Measurements from ENCODE around the gene CCDC78.

The CCDC78 gene

DNA sequence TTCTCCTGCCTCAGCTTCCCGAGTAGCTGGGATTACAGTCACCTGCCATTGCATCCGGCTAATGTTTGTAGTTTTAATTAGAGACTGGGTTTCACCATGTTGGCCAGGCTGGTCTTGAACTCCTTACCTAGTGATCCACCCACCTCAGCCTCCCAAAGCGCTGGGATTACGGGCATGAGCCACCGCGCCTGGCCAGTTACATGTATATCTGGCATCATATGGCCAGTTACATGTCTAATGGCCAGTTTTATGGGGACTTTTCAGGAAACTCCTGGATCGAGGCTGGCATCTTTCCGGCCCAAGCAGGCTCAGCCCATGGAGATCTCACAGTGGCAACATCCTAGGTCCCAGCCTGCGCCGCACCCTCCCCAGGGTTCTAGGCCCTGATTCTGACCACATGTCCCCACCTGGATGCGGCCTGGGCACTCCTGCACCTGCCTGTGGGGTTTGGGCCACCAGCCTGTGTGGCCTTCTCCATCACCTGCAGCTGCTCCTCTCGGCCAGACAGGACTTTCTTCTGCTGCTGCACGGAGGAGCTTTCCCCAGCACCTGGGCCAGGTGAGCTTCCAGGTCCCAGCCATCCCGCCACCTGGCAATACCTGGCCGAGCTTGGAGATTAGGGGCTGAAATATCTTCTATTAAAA lies 15.9 kb upstream of the CCDC78 start:
- in situ Hi-C loops (cut with MboI; ENCODE audit: low pct_unique_long_range_greater_than_20kb, low sequenced_read_pairs), result no loop called here
- no peak for DNase-seq

- in situ Hi-C loops (cut with MboI; ENCODE audit: low pct_unique_long_range_greater_than_20kb, low sequenced_read_pairs), result no loop called here
- peak; percentile 89 for DNase-seq
Measured at GRCh38 chr16:740764-741505, 14.7 kb upstream of the CCDC78 start, which contains the start of gene CIAO3. Gene CIAO3, minus strand, starts transcription at chr16:740997. Its CDS starts 12 bp downstream, at chr16:740985.

DNA sequence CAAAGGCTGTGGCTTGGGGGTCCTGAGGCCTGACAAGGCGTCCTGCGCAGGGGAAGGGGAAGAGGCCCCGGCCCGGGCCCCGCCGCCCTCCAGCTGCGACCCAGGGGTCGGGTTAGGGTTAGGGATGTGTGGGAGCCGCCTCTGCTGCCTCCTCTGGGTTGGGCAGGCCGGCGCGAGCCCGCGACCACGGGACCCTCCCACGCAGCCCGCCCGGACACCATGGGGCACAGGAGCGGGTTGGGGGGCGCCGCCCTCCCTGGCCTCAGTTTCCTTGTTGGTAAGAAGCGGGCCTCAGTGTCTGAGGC lies 14.2 kb upstream of the CCDC78 start:
- no peak for DNase-seq
- in situ Hi-C loops (cut with MboI; ENCODE audit: low pct_unique_long_range_greater_than_20kb, low sequenced_read_pairs), result no loop called here

GRCh38 chr16:739560-740458 lies 13.6 kb upstream of the CCDC78 start:
- DNase-seq, result no peak
- in situ Hi-C loops (cut with MboI; ENCODE audit: low pct_unique_long_range_greater_than_20kb, low sequenced_read_pairs), result no loop called here

DNA sequence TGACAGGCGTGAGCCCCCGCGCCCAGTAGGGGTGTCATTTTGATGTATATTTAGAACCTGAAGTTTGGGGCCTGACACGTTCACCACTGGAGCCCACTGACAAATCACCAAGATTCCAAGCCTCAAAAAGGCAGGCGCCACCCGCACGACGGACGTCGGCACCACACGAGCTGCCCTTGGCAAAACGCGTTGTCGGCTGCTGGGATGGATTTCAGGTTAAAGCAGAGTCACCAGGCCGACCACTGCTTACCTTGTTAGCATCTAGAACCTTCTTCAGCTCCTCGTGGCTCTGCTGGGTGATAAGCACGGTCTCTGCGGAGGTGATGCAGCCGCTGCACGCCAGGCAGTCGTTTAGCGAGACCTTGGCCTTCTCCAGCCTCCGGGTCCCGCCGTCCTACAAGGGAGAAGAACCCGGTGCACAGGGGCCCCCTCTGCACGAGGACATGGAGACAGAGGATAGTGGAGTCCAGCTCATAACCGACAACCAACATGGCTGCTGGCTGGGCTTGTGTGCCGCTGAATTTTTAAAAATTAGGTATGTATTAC lies 10.8 kb upstream of the CCDC78 start:
- in situ Hi-C loops (cut with MboI; ENCODE audit: low pct_unique_long_range_greater_than_20kb, low sequenced_read_pairs), result no loop called here
- DNase-seq, result no peak

GRCh38 chr16:735982-736453 lies 9.8 kb upstream of the CCDC78 start:
- no peak for DNase-seq
- in situ Hi-C loops (cut with MboI; ENCODE audit: low pct_unique_long_range_greater_than_20kb, low sequenced_read_pairs), result no loop called here

DNA sequence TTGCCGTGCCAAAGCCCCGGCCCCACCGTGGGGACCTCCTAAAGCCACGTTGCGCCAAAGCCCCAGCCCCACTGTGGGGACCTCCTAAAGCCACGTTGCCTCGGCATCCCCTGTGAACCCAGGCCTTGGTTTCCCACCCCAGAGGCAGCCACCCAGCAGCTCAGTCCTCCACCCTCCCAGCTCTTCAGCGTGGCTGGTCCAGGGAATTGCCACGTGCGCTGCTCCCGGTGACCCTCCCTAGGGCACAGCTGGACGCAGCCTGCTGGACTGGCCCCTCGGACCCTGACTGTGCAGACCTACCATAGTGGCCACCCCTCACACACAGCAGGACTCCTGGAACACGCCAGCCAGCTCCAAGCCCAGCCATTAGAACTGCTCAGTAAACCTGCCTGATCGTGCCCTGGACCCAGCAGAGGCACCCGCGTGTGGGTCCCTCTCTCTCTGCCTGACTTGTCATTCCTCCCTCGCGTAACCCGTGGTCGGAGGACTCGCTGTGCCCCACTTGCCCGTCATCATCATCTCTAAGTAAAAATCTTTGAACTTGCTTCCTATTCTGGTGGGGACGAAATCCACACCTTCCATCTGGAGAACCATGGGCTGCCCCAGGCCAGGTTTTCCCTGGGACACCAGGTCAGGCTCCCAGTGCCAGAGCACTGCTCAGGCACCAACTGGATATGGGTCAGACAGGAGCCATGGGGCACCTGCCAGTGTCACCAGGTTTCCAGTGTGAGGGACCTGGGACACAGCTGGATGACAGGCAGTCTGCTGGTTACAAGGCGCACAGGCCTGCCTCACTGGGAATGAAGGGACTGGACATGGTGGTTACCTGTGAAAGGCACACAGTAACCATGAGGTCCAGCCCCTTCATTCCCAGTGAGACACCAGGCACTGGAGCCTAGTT lies 9.0 kb upstream of the CCDC78 start:
- in situ Hi-C loops (cut with MboI; ENCODE audit: low pct_unique_long_range_greater_than_20kb, low sequenced_read_pairs), result no loop called here
- DNase-seq, result no peak

DNA sequence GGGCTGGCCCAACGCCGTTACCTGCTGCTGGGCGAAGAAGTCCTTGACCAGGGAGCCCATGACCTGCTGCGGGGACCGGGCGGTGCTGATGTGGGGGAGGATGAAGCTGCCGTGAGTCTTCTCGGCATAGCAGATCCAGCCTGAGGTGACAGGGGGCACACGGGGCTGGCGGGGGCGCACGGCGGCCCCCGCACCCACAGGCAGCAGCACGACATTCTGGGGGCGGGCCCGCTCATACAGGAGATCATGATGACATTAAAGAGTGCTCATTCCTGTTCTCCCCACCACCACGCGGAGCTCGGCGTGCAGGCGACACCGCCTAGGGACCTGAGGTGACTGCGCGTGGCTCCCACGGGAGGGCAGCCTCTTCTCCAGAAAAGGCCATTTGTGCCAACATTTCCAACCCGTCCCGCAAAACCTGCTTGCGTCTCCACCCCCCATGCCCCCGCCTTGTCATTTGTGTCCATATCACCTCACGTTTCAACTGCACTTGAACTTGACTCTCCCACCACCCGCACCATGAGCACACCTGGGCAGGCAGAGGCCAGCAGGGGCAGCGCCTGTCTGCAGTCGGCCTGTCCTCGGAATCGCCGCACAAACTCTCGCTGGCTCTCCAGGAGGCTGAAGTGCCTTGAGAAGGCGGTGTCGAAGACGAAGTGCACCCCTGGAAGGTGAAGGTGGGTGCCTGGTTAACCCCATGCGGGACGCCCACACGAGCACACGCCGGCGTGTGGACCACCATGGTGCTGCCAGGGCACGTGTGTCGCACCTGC lies 8.2 kb upstream of the CCDC78 start:
- in situ Hi-C loops (cut with MboI; ENCODE audit: low pct_unique_long_range_greater_than_20kb, low sequenced_read_pairs), result no loop called here
- DNase-seq, result no peak

- in situ Hi-C loops (cut with MboI; ENCODE audit: low pct_unique_long_range_greater_than_20kb, low sequenced_read_pairs), result no loop called here
- DNase-seq, result no peak
Measured at GRCh38 chr16:733382-734207, 7.4 kb upstream of the CCDC78 start.

GRCh38 chr16:732936-733335 lies 6.7 kb upstream of the CCDC78 start:
- in situ Hi-C loops (cut with MboI; ENCODE audit: low pct_unique_long_range_greater_than_20kb, low sequenced_read_pairs), result no loop called here
- no peak for DNase-seq

DNA sequence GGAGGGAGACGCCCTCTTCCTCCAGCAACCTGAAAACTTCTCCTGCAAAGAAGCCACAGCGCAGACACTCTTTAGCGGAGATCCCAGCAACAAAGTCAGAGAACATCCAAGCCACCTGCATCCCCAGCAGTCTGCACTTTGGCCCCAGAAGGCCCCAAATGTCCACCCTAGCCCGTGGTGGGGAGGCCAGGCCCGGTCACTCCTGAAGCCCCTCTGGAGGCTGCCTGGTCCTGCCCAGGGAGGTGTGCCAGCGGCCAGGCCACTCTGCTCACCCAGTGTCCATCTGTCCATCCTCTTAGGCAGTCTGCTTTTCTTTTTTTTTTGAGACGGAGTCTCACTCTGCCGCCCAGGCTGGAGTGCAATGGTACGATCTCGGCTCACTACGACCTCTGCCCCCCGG lies 6.1 kb upstream of the CCDC78 start:
- in situ Hi-C loops (cut with MboI; ENCODE audit: low pct_unique_long_range_greater_than_20kb, low sequenced_read_pairs), result no loop called here
- no peak for DNase-seq

DNA sequence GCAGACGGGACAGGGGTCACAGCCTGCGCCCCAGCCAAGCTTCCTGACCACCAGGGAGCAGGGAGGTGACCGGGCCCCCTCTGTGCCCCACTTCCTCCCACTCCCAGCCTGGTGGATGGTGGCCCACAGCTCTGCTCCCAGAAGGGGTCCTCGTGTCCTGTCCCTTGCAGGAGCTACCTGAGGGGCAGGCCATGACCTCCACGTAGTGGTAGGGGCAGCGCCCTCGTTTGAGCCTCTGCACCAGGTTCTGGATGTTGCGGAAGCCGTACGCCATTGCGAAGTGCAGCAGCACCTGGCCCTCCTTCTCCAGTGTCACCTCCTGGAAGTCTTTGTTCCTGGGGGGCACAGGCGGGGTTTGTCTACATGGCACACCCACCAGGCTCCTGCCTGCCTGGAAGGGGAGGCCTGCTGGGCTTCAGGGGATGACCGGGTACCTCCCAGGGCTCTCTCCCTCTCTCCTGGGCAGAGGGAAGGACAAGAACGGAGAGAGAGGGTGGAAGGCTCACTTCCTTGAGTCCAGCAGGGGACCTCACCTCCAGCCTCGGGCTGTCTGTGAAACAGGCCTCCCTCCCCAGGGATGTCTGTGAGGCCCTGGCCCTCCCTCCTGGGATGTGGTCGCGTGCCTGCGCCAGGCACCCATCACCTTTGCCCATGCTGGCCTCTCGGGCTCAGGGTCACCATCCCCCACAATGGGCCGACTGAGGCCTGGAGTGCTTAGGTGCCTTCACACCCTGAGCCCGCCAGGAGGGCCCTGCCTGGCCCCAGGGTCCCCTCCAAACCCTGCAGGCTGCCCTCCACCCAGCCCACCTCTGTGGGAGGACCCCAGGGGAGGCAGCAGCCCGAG lies 4.6 kb upstream of the CCDC78 start:
- in situ Hi-C loops (cut with MboI; ENCODE audit: low pct_unique_long_range_greater_than_20kb, low sequenced_read_pairs), result no loop called here
- DNase-seq, result no peak

GRCh38 chr16:729768-730665 lies 3.8 kb upstream of the CCDC78 start:
- no peak for DNase-seq
- in situ Hi-C loops (cut with MboI; ENCODE audit: low pct_unique_long_range_greater_than_20kb, low sequenced_read_pairs), result no loop called here

DNA sequence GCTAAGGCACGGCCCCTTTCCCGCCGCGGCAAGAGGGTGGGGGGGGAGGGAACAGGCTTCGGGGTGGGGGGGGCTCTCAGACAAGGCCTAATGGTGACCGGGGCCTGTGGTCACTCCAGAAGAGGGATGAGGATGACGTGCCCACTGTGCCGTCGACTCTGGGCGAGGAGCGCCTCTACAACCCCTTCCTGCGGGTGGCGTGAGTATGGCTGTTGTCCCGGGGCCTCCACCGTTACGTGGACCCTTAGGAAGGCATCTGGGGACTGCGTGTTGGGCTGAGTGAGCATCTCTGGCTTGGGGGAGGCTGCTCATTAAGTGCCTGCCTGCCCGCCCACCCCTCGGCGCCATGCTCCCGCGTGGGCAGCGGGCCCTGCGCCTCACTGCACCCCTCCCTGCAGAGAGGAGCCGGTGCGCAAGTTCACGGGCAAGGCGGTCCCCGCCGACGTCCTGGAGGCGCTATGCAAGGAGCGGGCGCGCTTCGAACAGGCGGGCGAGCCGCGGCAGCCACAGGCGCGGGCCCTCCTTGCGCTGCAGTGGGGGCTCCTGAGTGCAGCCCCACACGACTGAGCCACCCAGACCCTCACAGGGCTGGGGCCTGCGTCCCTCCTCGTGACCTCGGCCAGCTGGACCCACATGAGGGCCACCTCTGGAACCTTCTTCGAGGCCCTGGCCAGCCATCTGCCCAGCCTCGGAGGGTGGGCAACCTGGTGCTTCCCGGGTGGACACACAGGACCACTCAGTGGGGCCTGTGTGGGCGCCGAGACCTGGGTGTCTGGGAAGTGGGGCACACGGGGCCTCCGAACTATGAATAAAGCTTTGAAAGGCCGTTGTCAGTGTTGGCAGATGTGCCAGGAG lies 2.9 kb upstream of the CCDC78 start:
- DNase-seq, result no peak
- in situ Hi-C loops (cut with MboI; ENCODE audit: low pct_unique_long_range_greater_than_20kb, low sequenced_read_pairs), result no loop called here

Data from KBM-7 (cell line).